ENCODE results near the gene CCIN.

Gene CCIN

GRCh38 chr9:36140086-36141084, 28.8 kb upstream of the CCIN start:
- DNase-seq (ENCODE audit: low read depth in 2 of 2) = peak in 1 of 2 donors; percentile 12

- no peak for DNase-seq (ENCODE audit: low read depth in 2 of 2)
Observed at GRCh38 chr9:36141288-36141687, 27.9 kb upstream of the CCIN start.

GRCh38 chr9:36141761-36142160, 27.4 kb upstream of the CCIN start:
- no peak for DNase-seq (ENCODE audit: low read depth in 2 of 2)

- no peak for DNase-seq (ENCODE audit: low read depth in 2 of 2)
Observed at GRCh38 chr9:36142510-36143244, 26.5 kb upstream of the CCIN start.

GRCh38 chr9:36143245-36143641, 25.9 kb upstream of the CCIN start:
- no peak for DNase-seq (ENCODE audit: low read depth in 2 of 2)

GRCh38 chr9:36144309-36145232, 24.6 kb upstream of the CCIN start:
- no peak for DNase-seq (ENCODE audit: low read depth in 2 of 2)

- DNase-seq (ENCODE audit: low read depth in 2 of 2) = no peak
Observed at GRCh38 chr9:36145970-36146369, 23.2 kb upstream of the CCIN start.

- DNase-seq (ENCODE audit: low read depth in 2 of 2) = no peak
Observed at GRCh38 chr9:36146651-36147050, 22.5 kb upstream of the CCIN start.

- no peak for DNase-seq (ENCODE audit: low read depth in 2 of 2)
Observed at GRCh38 chr9:36147441-36148175, 21.6 kb upstream of the CCIN start.

GRCh38 chr9:36148311-36149051, 20.7 kb upstream of the CCIN start:
- peak; percentile 56 to 59 for DNase-seq (ENCODE audit: low read depth in 2 of 2)

- no peak for DNase-seq (ENCODE audit: low read depth in 2 of 2)
Observed at GRCh38 chr9:36149197-36149596, 20.0 kb upstream of the CCIN start.

GRCh38 chr9:36150574-36151315, 18.4 kb upstream of the CCIN start:
- no peak for DNase-seq (ENCODE audit: low read depth in 2 of 2)

- peak; percentile 76 to 78 for DNase-seq (ENCODE audit: low read depth in 2 of 2)
Observed at GRCh38 chr9:36151316-36152210, 17.6 kb upstream of the CCIN start.

- no peak for DNase-seq (ENCODE audit: low read depth in 2 of 2)
Observed at GRCh38 chr9:36152741-36153438, 16.3 kb upstream of the CCIN start.

- DNase-seq (ENCODE audit: low read depth in 2 of 2) = no peak
Observed at GRCh38 chr9:36153746-36154145, 15.4 kb upstream of the CCIN start.

- DNase-seq (ENCODE audit: low read depth in 2 of 2) = no peak
Observed at GRCh38 chr9:36154331-36154952, 14.7 kb upstream of the CCIN start.

GRCh38 chr9:36156116-36156515, 13.1 kb upstream of the CCIN start:
- DNase-seq (ENCODE audit: low read depth in 2 of 2) = no peak
